Activated CD8-positive, alpha-beta memory T cell treated with anti-CD3 and anti-CD28 coated beads, Interleukin-2, amount 50 U/mL, for 48 hours (primary cell): ENCODE results near the gene PTDSS2.

Experiments used
- DNase-seq: peaks from one replicate; pipeline ENCODE4 v3.0.0-alpha.2; 2020

The PTDSS2 gene

DNA sequence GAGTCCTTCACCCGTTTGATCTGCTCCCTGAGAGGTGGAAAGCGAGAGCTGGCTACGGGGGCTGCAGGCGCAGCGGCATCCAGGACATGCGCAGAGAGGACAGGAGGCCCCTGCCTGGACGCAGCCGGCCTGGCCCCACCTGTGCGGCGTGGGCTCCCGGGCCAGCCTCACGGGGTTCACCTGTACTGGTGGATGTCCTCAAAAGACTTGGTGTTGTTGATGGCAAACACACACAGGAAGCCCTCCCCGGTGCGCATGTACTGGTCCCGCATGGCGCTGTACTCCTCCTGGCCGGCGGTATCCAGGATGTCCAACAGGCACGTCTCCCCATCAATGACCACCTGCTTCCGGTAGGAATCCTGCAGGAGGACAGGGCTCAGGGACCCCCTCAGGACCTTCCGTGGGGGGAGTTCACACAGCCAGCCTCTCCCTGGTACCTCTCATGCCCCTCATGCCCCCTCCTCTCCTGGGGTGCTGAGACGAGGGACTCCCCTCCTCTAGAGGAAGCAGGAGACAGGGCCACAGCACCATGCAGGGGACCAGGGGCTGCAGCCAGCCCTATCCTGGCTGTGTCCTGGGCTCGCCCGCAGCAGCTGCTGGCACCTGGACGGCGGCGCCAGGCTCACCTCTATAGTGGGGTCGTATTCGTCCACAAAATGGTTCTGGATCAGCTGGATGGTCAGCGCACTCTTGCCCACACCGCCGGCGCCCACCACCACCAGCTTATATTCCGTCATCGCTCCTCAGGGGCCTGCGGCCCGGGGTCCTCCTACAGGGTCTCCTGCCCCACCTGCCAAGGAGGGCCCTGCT, 83.7 kb downstream of the PTDSS2 start:
- peak; percentile 50 for DNase-seq

DNA sequence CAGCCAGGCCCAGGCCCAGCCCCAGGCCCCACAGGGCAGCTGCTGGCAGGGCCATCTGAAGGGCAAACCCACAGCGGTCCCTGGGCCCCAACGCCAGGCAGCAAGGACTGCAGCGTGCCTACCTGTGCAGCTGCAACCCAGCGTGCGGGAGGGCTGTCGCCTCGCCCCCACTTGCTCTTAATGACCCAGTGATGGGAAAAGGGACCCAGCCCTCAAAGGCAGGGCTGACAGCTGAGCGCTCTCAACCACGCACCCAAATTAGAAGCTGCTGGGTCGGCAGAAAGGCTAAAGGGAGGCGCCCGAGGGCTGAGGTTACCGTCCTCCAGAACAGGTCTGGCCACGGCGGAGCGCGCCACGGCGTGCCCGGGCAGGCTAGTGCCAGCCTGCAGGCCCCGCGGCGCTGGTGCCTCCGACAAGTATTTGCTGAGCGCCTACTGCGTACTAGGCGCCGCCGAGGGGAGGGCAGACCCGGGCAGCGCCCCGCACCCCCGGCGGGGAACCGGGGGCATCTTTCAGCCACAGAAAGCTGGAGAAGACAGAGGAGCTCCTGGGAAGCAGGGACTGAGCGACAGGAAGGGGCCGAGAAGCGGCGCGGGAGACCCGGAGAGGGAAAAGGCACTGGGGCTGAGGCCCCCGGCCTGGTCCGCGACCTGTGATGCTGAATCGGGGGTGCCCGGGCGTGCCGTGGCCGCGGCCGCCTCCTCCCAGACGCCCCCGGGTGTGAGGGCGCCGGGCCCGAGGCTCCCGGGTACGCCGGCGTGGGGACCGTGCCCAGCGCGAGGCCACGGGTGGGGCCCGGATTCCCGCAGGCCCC, 84.5 kb downstream of the PTDSS2 start:
- peak; percentile 69 for DNase-seq

DNA sequence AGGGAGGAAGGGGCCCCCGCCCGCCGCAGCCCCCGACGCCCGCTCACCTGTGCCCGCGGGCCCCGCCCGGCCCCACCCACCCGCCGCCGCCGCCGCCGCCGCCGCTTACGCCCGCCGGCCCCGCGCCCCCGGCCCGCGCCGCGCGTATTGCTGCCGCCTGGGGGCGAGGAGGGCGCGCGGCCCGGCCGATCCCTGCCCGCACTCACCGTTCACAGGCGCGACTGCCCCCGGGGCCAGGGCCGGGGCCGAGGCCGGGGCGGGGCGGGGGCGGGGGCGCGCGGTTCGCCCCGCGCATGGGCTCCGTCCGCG, 85.1 kb downstream of the PTDSS2 start:
- DNase-seq: no peak

DNA sequence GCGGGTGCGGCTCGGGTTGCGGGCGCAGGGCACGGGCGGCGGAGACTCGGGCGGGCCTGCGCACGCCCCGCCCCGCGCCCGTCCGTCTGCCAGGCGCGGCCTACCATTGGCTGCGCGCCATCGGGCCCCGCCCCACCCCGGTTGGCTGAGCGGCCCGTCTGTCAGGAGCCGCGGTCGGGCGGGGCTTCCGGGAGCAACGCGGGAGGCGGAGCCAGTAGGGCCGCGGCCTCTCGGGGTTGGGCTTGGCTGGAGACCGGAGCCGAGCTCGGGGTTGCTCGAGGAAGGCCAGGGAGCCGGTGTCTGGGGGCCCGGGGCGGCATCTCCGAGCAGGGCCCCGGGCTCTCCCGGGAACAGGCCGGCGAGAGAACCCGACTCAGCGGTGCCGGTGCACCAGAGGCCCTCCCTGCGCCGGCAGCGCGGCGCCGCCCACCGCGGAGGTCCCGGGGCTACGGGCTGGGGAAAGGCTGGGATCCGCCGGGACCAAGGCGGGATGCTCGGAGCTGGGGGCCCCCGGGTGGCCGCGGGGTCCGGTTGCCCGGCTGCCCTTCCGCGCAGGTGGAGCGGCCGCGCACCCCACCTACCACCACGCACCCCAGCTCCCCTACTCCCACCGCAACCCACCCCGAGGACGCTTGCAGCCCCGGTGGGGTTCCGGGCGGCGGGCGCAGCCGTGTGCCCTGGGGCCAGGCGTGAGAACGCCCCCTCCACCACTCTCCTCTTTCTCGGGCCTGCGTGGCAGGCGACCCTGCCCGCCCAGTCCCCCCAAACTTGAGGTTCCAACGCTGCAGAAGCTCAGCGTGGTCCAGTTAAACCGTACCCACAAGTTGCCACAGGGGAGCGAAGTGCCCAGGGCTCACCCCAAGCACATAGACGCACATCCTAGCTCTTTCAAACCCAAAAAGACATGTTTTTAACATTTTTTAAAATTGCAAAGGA, 85.7 kb downstream of the PTDSS2 start, which contains the start of gene HRAS:
TSS of gene HRAS (minus strand) at position 58 of the 936 bp plus-strand sequence.
- peak; percentile 97 for DNase-seq

DNA sequence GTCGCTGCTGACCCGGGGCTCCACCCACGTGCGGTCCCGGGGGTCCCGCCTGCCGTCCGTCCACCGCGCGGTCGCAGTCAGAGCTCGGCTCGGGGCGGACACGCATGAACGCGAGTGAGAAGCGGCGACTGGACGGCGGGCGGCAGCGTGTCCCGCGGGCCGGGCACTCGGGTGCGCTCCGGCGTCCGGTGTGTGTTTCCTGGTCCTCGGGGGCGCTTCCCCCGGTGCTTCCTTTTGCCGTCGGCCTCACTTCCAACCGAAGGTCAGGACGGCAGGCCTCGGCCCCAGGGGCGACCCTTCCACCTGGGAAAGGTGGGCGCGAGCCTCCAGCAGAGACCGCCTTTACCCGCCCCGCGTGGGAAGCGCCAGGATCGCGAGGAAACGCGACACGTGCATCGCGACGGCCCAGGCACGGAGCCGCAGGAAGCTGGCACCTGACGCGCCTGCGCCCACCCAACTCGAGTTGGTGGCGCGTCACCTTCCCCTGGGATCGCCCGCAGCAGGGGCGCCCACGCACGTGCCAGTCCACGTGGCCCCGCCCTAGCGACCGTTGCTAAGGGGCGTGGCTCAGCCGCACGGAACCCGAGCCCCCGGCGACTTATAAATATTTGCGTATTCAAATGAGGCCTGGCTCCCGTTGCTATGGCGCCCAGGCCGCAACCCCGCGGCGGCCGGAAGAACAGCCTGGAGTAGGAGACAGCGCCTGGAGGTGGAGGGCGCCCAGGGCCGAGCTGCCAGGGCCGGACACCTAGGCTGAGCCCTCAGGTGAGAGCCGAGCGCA, 87.0 kb downstream of the PTDSS2 start, which contains the start of gene LRRC56:
TSS of gene LRRC56 (plus strand) at position 687 of the 781 bp plus-strand sequence. CDS start 3,158 bp downstream, outside the sequence.
- peak; percentile 99 for DNase-seq

DNA sequence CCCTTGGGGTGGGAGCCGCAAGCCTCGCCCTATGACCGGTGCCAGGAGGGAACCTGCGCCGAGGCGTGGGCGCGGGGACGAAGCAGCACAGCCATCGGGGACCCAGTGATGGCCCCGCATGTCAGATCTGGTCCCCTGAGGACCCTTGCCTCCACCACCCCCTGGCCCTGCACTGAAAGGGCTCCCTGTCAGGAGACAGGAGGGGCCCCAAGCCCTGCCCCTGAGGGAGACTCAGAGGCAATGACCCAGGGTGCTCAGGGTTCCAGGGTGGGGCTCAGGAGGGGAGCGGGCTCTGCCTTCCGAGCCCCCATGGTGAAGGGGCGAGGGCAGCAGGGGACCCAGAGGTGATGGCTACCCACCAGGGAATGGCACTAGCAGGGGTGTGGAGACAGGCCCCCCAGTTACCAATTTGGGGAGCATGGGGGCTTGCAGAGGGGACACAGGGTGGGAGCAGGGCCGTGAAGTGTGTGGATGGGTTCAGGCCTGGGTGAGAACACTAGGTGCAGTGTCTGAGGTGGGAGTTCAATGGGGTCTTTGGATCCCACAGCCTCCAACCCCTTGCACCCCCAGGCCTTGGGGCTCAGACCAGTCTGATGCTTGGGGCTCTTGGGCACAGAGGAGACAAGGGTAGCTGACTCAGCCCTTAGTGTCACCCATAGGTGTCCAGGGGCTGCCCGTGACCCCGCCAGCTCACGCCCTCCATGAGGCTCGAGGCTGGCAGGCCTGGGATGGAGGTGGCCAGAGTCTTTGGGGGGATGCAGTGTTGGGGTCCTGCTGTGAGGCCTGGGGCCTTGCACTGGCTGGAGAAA, 87.7 kb downstream of the PTDSS2 start:
- DNase-seq: no peak

DNA sequence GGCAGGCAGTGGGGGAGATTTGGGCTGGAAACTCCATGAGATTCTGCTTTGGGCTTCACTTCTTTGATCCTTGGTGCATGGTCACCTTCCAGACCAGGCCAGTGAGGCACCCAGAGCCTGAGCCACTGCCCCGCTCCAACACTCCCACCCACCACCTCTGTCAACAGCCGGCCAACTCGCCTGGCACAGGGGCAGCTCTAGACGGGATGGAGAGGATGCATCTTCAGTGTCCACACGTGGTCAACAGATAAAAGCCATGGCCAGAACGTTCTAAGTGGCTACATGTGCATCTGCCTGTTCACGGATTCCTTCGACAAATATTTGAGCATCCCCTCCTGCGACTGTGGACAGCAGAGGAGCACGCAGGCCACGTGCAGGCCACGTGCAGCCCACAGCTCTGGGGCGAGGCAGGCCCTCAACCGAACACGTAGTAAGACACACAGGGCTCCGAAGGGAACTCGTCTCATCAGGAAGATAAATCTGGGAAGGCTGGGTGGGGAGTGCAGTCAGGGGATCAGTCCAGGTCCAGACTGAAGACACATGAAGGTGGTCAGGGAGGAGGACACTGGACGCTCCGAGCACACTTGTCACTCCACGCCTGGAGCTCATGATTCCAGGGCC, 88.5 kb downstream of the PTDSS2 start:
- no peak for DNase-seq

DNA sequence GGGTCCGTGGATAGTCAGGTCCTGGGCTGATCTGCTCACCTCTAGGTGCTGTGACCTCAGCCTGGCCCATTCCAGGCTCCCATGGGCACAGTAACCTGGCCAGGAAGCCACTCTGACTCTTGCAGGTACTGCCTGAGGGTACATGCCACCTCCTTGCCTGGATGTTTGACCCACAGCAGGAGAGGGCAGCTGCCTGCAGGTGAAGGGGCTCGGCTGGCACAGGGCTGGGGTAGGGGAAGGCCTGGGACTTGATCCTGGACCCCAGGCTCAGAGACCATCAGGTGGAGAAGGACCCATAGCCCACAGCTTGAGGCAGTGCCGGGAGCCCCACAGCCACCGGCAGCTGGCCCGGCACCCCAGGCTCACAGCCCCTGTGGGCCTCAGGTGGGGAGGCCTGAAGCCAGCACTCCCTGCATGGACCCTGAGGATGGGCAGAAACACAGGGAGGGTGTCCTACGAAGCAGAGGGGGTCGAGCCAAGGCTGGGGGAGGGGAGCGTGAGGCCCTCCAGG, 89.9 kb downstream of the PTDSS2 start:
- DNase-seq: no peak
